HCT116 (cell line): ENCODE results near the gene HDAC8. TPM values are rescaled to one million over a fixed set of nuclear protein-coding genes. Genes with fewer than 3 reads are reported as not detected.

Source experiments
- ATAC-seq: fragments of 200-7000 bp; cut with Tn5 transposase; 2 replicates; pipeline ENCODE4 v1.9.1; 2020; ENCODE audit warnings: mild to moderate bottlenecking, moderate library complexity
- BruUV-seq: library from RNA; stranded (reverse); fragments of 400-500 nt; replicated peaks from 2 replicates; lab custom pipeline; 2021; lab: Mats Ljungman, UMichigan
- CTCF ChIA-PET: fragments of 300-600 bp; sonication (Branson Sonifier 250); formaldehyde crosslinking; loops from one replicate; lab custom pipeline; 2021; ENCODE audit warnings: antibody characterized with exemption; lab: Charles Lee
- POLR2A ChIA-PET: fragments of 300-600, 350-600 bp; sonication (Branson Sonifier 250); formaldehyde crosslinking; loops from one replicate; lab custom pipeline; 2021; ENCODE audit warnings: antibody characterized with exemption; lab: Charles Lee
- RAD21 ChIA-PET, 2 experiments: fragments of 300-600 bp; sonication (Branson Sonifier 250); formaldehyde crosslinking; loops; one replicate each; lab custom pipeline; 2023; ENCODE audit warnings: low total read pairs in 2 of 2; ENCODE audit not compliant: uncharacterized antibody in 2 of 2, unreplicated experiment in 2 of 2, low non-redundant PET in 1 of 2; lab: Charles Lee
- DNase-seq: peaks from one replicate; pipeline ENCODE4 v3.0.0-alpha.2; 2010; ENCODE audit warnings: low read depth, low spot score
- H2AFZ ChIP-seq: fragments of 200-600 bp; shearing (Covaris generic), sonication (generic); 2 replicates; pipeline ENCODE4 v1.6.1; 2017; ENCODE audit warnings: low read depth, mixed run types, mixed read lengths, antibody characterized with exemption, low read length; ENCODE audit not compliant: poor library complexity, severe bottlenecking
- H3K27ac ChIP-seq: 2 replicates; pipeline ENCODE4 v1.5.1; 2012; ENCODE audit warnings: low read depth, low read length
- H3K27me3 ChIP-seq: fragments of 200-600 bp; sonication (generic); 2 replicates; pipeline ENCODE4 v1.6.1; 2016; ENCODE audit warnings: mixed run types, low read length, mixed read lengths; ENCODE audit not compliant: insufficient read depth
- H3K36me3 ChIP-seq, 2 experiments: fragments of 200-500 bp in 1 of 2; fragments of 200-600 bp in 1 of 2; sonication (Bioruptor generic) in 1 of 2; sonication (generic) in 1 of 2; 2 replicates each; pipeline versions ENCODE4 v1.5.1 to v1.6.1; 2014 to 2016; ENCODE audit warnings: low read length in 2 of 2, inconsistent platforms in 1 of 2, mixed read lengths in 1 of 2, mixed run types in 1 of 2; ENCODE audit not compliant: insufficient read depth in 2 of 2, control insufficient read depth in 1 of 2
- H3K4me1 ChIP-seq, 2 experiments: fragments of 200-600 bp in 1 of 2; sonication (generic) in 1 of 2; 2 replicates each; pipeline versions ENCODE4 v1.5.1 to v1.6.1; 2012 to 2017; ENCODE audit warnings: low read length in 2 of 2, inconsistent platforms in 1 of 2, mild to moderate bottlenecking in 1 of 2, mixed read lengths in 1 of 2, mixed run types in 1 of 2, moderate library complexity in 1 of 2; ENCODE audit not compliant: insufficient read depth in 2 of 2, control insufficient read depth in 1 of 2
- H3K4me2 ChIP-seq: fragments of 200-600 bp; sonication (generic); 2 replicates; pipeline ENCODE4 v1.6.1; 2017; ENCODE audit warnings: mixed run types, low read length, mixed read lengths
- H3K4me3 ChIP-seq, 2 experiments: fragments of 200-600 bp in 1 of 2; sonication (generic) in 1 of 2; replicated peaks in 1 of 2; 2 replicates each; pipeline ENCODE4 v1.5.1; 2011 to 2016; ENCODE audit warnings: low read length in 2 of 2, control low read depth in 1 of 2, low read depth in 1 of 2, mild to moderate bottlenecking in 1 of 2, mixed read lengths in 1 of 2, mixed run types in 1 of 2
- H3K79me2 ChIP-seq: fragments of 200-600 bp; sonication (generic); 2 replicates; pipeline ENCODE4 v1.6.1; 2017; ENCODE audit warnings: mild to moderate bottlenecking, mixed run types, low read length, moderate library complexity, mixed read lengths; ENCODE audit not compliant: insufficient read depth
- H3K9ac ChIP-seq: fragments of 200-600 bp; sonication (generic); 2 replicates; pipeline ENCODE4 v1.6.1; 2016; ENCODE audit warnings: low read length, mixed read lengths
- H3K9me2 ChIP-seq: fragments of 200-600 bp; sonication (generic), shearing (Covaris generic); 2 replicates; pipeline ENCODE4 v1.6.1; 2017; ENCODE audit warnings: mixed run types, mild to moderate bottlenecking, moderate library complexity; ENCODE audit not compliant: insufficient read depth
- H3K9me3 ChIP-seq, 2 experiments: fragments of 200-500 bp in 1 of 2; fragments of 200-600 bp in 1 of 2; sonication (Bioruptor generic) in 1 of 2; sonication (generic) in 1 of 2; 2 replicates each; pipeline ENCODE4 v1.6.1; 2014 to 2017; ENCODE audit warnings: low read length in 2 of 2, mixed read lengths in 2 of 2, inconsistent platforms in 1 of 2, low read depth in 1 of 2, mild to moderate bottlenecking in 1 of 2, mixed run types in 1 of 2, moderate library complexity in 1 of 2; ENCODE audit not compliant: control insufficient read depth in 1 of 2, insufficient read depth in 1 of 2
- H4K20me1 ChIP-seq: fragments of 200-600 bp; sonication (generic), shearing (Covaris generic); 2 replicates; pipeline ENCODE4 v1.6.1; 2017; ENCODE audit warnings: mixed run types, mild to moderate bottlenecking, moderate library complexity; ENCODE audit not compliant: insufficient read depth
- ATF3 ChIP-seq: IDR thresholded peaks from 2 replicates; pipeline ENCODE4 v1.6.1; 2012
- ELF1 ChIP-seq: IDR thresholded peaks from 2 replicates; pipeline ENCODE4 v1.6.1; 2012; ENCODE audit warnings: low read depth, borderline replicate concordance
- EZH2 ChIP-seq: fragments of 200-600 bp; sonication (generic); IDR thresholded peaks from 2 replicates; pipeline ENCODE4 v1.6.1; 2017; ENCODE audit warnings: antibody characterized with exemption, mixed run types
- EZH2phosphoT487 ChIP-seq: fragments of 200-600 bp; IDR thresholded peaks from 2 replicates; pipeline ENCODE4 v1.6.1; 2018; ENCODE audit warnings: antibody characterized with exemption, borderline replicate concordance
- FOSL1 ChIP-seq: IDR thresholded peaks from 2 replicates; pipeline ENCODE4 v1.6.1; 2012; ENCODE audit warnings: low read depth
- JUND ChIP-seq: IDR thresholded peaks from 2 replicates; pipeline ENCODE4 v1.6.1; 2012
- POLR2A ChIP-seq: IDR thresholded peaks from 2 replicates; pipeline ENCODE4 v1.7.0; 2011; ENCODE audit warnings: borderline replicate concordance; ENCODE audit not compliant: insufficient read depth, insufficient read length; ENCODE audit errors: extremely low read depth
- POLR2AphosphoS5 ChIP-seq: IDR thresholded peaks from 2 replicates; pipeline ENCODE4 v1.6.1; 2011; ENCODE audit warnings: mild to moderate bottlenecking, low read depth, low read length, moderate library complexity
- RAD21 ChIP-seq: IDR thresholded peaks from 2 replicates; pipeline ENCODE4 v1.6.1; 2012; ENCODE audit warnings: low read depth, mild to moderate bottlenecking
- SIN3A ChIP-seq: IDR thresholded peaks from 2 replicates; pipeline ENCODE4 v1.6.1; 2012; ENCODE audit warnings: low read depth
- SP1 ChIP-seq: IDR thresholded peaks from 2 replicates; pipeline ENCODE4 v1.6.1; 2012; ENCODE audit warnings: low read depth
- SRF ChIP-seq: IDR thresholded peaks from 2 replicates; pipeline ENCODE4 v1.6.1; 2012; ENCODE audit warnings: low read depth
- TCF7L2 ChIP-seq: IDR thresholded peaks from 2 replicates; pipeline ENCODE4 v1.7.0; 2011; ENCODE audit warnings: borderline replicate concordance, inconsistent platforms; ENCODE audit not compliant: insufficient read depth, insufficient read length; ENCODE audit errors: extremely low read depth
- YY1 ChIP-seq: IDR thresholded peaks from 2 replicates; pipeline ENCODE4 v1.6.1; 2011; ENCODE audit warnings: low read length, low read depth, moderate library complexity, mild to moderate bottlenecking; ENCODE audit not compliant: insufficient replicate concordance; ENCODE audit errors: extremely low read depth
- ZNF274 ChIP-seq: fragments of 200-500 bp; sonication (Bioruptor generic); IDR thresholded peaks from 2 replicates; pipeline ENCODE4 v1.6.1; 2014; ENCODE audit warnings: mild to moderate bottlenecking, low read depth, low read length, inconsistent platforms
- intact Hi-C: fragments of 100-400 bp; cut with micrococcal nuclease; formaldehyde crosslinking; loops from 2 replicates; pipeline ENCODE4 v1.10.0; 2022
- total RNA-seq: library from RNA; stranded (reverse); gene quantifications from one replicate; pipeline ENCODE4 v1.2.1, GENCODE V29; 2021; ENCODE audit not compliant: unreplicated experiment
- TF ChIP-seq, protein P1 (sequence below): IDR thresholded peaks from 2 replicates; pipeline ENCODE4 v1.6.1; 2012; ENCODE audit warnings: low read depth

The HDAC8 gene
- total RNA-seq, 1 experiment from 2014 or later, result 24.1 TPM

DNA sequence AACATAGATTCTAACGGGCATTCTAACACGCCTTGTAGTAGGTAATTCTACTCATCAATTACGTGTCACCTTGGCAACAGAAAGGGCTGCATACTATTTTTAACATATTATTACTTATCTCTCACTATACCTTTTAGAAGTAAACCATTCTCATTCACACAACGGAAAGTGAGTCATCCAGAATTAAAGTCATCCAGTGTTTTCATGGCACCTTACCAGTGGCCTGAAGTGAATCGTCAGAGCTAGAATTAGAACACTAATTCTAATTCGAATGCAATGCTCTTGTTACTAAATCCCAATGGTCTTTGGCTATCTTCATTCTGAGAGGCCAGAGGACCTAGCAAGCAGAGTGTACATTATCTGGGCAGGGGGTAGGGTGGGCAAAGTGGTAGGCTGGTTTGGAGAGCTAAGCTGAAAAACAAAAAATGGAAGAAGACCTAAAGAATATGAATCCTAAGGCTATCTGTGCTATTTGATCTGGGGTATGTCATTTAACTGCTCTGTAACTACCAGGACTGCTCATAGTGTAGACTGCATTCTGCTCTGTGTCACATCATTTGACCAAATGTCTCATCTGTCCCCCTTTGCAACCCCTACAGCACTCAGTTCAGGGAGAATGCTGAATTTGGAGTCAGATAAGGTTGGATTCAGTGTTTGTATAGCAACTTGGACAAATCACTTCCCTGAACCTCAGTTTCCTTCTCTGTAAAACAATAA lies 96.5 kb downstream of the HDAC8 start:
- Histone ChIP-seq H2AFZ (no peak overlapping the region), H3K79me2 (no peaks in the 10 kb centered on the region), H3K27ac (no peak overlapping the region), H3K4me2 (no peak overlapping the region)
- no peak for ATAC-seq
- RAD21 ChIA-PET, result no interaction called here
- TF ChIP-seq EZH2, result no peak
- TF ChIP-seq, protein P1, sequence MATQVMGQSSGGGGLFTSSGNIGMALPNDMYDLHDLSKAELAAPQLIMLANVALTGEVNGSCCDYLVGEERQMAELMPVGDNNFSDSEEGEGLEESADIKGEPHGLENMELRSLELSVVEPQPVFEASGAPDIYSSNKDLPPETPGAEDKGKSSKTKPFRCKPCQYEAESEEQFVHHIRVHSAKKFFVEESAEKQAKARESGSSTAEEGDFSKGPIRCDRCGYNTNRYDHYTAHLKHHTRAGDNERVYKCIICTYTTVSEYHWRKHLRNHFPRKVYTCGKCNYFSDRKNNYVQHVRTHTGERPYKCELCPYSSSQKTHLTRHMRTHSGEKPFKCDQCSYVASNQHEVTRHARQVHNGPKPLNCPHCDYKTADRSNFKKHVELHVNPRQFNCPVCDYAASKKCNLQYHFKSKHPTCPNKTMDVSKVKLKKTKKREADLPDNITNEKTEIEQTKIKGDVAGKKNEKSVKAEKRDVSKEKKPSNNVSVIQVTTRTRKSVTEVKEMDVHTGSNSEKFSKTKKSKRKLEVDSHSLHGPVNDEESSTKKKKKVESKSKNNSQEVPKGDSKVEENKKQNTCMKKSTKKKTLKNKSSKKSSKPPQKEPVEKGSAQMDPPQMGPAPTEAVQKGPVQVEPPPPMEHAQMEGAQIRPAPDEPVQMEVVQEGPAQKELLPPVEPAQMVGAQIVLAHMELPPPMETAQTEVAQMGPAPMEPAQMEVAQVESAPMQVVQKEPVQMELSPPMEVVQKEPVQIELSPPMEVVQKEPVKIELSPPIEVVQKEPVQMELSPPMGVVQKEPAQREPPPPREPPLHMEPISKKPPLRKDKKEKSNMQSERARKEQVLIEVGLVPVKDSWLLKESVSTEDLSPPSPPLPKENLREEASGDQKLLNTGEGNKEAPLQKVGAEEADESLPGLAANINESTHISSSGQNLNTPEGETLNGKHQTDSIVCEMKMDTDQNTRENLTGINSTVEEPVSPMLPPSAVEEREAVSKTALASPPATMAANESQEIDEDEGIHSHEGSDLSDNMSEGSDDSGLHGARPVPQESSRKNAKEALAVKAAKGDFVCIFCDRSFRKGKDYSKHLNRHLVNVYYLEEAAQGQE, result no peak
- no peak for TF ChIP-seq RAD21
- no peak for TF ChIP-seq YY1
- no peak for TF ChIP-seq JUND
- no peak for TF ChIP-seq EZH2phosphoT487
- TF ChIP-seq TCF7L2, result no peak
- TF ChIP-seq FOSL1, result no peak
- no peak for TF ChIP-seq POLR2AphosphoS5
- TF ChIP-seq ATF3, result no peak
- no peak for TF ChIP-seq SRF
- TF ChIP-seq ELF1, result no peak
- no peak for TF ChIP-seq SP1
- no peak for TF ChIP-seq SIN3A
- no peak for TF ChIP-seq POLR2A
- no peak for TF ChIP-seq ZNF274
- TF ChIP-seq, all 23 proteins: peak for 0
- Histone ChIP-seq H4K20me1 (no peaks in the 10 kb centered on the region), H3K9me2 (no peaks in the 10 kb centered on the region), H3K36me3 (no peaks in the 10 kb centered on the region), H3K9me3 (no peaks in the 10 kb centered on the region), H3K4me3 (no peak overlapping the region), H3K9ac (no peak overlapping the region), H3K27me3 (no peaks in the 10 kb centered on the region), H3K4me1 (no peaks in the 10 kb centered on the region; a peak in 2 of 4 replicates)
- intact Hi-C loops, result no loop called here
- ChIA-PET POLR2A (no interaction called here), CTCF (no interaction called here)
- no TSS peak for BruUV-seq
- DNase-seq, result no peak
